SHP77 (cell line): ENCODE measurements around the gene CSF1.

Experiments used
- DNase-seq, 2 experiments: peaks; one replicate each; lab custom pipeline; 2025; lab: John Stamatoyannopoulos, UW

CSF1 gene

DNA sequence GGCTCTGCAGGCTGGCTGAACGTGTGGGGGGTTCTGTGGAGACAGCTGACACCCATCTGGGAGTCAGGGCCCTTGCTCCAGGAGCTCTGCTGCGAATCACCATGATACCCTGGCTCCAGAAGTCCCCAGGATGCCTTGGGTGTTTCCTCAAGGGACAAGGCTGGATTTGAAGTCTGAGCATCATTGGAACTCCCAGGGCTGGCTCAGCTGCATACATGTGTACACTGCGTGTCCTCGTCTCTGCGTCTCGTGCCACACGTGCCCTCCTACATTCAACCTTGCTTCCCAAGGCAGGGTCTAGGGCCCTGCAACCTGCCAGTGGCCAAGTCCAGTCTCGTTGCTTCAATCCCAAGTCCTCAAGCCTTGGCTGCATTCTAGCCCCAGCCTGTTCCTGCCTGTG lies 11.7 kb downstream of the CSF1 start:
- no peak for DNase-seq

DNA sequence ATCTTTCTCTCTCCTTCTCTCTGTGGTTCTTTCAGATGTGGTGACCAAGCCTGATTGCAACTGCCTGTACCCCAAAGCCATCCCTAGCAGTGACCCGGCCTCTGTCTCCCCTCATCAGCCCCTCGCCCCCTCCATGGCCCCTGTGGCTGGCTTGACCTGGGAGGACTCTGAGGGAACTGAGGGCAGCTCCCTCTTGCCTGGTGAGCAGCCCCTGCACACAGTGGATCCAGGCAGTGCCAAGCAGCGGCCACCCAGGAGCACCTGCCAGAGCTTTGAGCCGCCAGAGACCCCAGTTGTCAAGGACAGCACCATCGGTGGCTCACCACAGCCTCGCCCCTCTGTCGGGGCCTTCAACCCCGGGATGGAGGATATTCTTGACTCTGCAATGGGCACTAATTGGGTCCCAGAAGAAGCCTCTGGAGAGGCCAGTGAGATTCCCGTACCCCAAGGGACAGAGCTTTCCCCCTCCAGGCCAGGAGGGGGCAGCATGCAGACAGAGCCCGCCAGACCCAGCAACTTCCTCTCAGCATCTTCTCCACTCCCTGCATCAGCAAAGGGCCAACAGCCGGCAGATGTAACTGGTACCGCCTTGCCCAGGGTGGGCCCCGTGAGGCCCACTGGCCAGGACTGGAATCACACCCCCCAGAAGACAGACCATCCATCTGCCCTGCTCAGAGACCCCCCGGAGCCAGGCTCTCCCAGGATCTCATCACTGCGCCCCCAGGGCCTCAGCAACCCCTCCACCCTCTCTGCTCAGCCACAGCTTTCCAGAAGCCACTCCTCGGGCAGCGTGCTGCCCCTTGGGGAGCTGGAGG lies 12.7 kb downstream of the CSF1 start:
- no peak for DNase-seq

DNA sequence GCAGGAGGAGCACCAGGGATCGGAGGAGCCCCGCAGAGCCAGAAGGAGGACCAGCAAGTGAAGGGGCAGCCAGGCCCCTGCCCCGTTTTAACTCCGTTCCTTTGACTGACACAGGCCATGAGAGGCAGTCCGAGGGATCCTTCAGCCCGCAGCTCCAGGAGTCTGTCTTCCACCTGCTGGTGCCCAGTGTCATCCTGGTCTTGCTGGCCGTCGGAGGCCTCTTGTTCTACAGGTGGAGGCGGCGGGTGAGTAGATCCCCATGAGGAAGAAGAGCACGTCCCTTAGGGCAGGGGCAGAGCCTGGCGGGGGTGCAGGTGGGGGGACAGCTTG lies 13.3 kb downstream of the CSF1 start:
- DNase-seq: no peak

DNA sequence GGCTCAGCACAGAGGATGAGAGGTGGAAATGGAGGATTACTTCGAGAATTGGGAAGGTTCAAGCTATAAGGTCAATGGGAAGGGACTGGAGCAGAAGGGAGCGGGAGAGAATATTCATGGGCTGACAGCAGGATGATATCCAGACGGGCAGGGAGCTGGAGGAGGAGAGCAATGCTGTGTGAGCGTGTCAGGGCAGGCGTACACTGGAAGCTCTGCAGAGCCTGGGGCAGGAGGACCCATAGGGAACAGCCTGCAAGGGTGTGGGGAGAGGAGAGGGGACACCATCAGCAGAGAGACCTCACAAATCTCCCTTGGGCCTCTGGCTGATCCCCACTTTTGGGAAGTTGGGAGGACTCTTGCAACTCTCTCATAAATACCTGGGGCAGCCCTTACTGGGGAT lies 13.7 kb downstream of the CSF1 start:
- no peak for DNase-seq

DNA sequence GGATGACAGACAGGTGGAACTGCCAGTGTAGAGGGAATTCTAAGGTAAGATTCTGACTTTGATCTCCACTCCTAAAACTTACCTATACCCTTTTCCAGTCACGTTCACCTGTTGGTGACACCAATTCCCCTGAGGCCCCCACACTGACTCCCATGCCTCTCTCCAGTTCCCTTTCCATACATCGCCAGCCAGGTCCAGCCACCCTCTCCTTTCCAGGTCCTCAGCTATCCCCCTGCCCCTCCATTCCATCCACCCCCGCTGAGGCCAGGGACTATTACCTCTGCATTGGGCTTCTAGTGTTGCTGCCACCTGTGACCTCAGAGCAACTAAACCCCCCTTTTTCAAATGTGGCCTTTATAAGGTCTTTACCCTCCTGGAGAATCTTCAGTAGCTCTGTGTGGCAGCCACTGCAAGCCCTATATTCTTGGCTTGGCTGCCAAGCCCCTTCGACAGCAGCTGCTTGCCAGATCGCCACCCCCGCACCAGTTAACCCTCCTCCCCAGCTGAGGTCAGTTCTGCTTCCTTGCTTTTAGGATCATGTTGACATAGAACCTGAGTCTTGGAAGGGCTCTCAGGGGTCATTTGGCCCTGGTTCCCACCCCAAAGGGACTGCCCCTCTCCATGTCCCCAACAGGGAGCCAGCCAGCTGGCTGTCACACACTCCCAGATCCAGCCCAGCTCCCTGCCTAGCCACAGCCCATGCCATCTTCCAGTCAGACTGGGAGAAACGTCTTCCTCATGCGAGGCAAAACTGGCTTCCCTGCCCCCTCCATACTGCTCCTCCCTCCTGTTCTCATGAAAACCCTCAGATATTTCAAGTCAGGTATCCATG lies 14.7 kb downstream of the CSF1 start:
- no peak for DNase-seq

DNA sequence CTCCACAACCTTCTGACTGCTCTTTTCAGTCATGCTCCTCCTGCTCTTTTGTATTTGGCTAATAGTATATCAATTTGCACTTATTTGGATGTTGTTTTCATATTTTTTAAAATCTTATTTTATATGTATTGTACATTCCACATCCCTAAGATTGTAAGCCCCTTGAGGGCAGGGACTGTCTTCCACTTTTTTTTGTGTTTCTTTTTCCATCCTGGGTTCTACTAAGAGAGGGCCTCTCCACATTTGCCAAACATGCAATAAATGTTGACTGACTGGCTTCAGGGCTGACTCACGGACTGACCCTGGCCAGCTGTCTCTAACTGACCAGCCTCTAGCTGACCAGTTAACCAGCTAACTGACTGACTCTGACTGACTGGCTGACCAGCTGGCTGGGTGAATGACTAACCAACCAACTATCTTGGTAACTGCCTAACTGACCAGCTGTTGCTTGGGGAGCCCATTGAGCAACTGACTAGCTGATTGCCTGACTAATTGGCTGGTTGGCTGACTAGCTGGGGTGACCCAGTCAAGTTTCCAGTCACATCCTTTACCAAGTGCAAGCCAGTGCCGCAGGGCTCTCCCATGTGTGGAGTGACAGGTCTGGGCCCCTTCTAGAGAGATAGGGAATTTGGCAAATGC lies 16.1 kb downstream of the CSF1 start:
- no peak for DNase-seq

DNA sequence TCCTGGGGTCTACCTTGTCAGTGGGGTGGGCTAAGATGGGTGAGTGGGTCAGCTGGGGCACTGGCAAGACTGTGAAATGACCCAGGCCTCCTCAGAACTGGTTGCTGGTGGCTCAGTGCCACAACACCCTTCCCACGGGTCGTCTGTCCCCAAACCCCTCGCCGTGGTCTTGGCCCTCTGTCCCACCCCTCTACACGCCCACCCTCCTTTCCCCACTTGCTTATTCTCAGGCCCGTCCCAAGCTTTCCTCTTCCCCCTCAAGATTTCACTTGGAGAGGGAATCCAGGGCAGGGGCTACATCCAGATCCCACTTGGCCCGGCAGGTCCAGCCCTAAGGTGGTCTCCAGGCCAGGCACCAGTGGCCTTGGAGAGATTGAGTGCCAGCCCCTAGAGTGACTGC lies 16.7 kb downstream of the CSF1 start:
- DNase-seq: no peak

DNA sequence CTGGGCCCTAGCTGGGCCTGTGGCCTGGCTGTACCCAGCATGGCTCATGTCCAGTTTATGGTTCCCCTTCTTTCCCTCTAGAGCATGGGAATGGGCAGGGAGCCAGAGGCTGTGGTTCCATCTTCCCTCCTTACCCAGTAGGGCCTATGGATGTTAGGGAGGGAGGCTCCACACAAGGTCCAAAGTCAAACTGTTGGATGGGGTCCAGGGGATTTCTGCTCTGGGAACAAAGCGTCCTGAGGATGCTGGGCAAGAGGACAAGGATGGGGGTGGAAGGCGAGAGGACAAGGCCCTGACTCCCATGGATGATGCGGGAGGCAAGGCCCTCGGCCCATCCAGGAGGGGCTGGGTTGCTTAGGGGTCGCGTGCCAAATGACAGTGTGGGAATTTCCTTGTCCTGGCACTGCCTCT lies 17.3 kb downstream of the CSF1 start:
- DNase-seq: no peak

DNA sequence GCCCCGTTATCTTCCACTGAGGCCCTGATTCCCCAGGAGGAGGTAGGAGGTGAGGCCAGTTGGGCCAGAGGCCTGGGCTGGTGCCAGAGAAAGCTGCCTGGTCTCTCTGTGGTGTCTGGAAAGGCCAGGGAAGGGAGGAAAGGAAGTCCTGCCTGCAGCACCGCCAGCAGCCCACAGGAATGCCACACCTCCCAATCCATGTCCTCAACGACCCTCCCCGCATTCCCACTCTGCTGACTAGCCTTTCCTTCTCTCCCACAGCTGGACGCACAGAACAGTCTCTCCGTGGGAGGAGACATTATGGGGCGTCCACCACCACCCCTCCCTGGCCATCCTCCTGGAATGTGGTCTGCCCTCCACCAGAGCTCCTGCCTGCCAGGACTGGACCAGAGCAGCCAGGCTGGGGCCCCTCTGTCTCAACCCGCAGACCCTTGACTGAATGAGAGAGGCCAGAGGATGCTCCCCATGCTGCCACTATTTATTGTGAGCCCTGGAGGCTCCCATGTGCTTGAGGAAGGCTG lies 18.0 kb downstream of the CSF1 start:
- no peak for DNase-seq

DNA sequence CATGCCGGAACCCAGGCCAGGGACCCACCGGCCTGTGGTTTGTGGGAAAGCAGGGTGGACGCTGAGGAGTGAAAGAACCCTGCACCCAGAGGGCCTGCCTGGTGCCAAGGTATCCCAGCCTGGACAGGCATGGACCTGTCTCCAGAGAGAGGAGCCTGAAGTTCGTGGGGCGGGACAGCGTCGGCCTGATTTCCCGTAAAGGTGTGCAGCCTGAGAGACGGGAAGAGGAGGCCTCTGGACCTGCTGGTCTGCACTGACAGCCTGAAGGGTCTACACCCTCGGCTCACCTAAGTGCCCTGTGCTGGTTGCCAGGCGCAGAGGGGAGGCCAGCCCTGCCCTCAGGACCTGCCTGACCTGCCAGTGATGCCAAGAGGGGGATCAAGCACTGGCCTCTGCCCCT lies 18.5 kb downstream of the CSF1 start:
- DNase-seq: no peak

DNA sequence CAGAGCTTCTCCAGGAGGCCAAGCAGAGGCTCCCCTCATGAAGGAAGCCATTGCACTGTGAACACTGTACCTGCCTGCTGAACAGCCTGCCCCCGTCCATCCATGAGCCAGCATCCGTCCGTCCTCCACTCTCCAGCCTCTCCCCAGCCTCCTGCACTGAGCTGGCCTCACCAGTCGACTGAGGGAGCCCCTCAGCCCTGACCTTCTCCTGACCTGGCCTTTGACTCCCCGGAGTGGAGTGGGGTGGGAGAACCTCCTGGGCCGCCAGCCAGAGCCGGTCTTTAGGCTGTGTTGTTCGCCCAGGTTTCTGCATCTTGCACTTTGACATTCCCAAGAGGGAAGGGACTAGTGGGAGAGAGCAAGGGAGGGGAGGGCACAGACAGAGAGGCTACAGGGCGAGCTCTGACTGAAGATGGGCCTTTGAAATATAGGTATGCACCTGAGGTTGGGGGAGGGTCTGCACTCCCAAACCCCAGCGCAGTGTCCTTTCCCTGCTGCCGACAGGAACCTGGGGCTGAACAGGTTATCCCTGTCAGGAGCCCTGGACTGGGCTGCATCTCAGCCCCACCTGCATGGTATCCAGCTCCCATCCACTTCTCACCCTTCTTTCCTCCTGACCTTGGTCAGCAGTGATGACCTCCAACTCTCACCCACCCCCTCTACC lies 19.1 kb downstream of the CSF1 start:
- no peak for DNase-seq

DNA sequence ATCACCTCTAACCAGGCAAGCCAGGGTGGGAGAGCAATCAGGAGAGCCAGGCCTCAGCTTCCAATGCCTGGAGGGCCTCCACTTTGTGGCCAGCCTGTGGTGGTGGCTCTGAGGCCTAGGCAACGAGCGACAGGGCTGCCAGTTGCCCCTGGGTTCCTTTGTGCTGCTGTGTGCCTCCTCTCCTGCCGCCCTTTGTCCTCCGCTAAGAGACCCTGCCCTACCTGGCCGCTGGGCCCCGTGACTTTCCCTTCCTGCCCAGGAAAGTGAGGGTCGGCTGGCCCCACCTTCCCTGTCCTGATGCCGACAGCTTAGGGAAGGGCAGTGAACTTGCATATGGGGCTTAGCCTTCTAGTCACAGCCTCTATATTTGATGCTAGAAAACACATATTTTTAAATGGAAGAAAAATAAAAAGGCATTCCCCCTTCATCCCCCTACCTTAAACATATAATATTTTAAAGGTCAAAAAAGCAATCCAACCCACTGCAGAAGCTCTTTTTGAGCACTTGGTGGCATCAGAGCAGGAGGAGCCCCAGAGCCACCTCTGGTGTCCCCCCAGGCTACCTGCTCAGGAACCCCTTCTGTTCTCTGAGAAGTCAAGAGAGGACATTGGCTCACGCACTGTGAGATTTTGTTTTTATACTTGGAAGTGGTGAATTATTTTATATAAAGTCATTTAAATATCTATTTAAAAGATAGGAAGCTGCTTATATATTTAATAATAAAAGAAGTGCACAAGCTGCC lies 19.8 kb downstream of the CSF1 start:
- no peak for DNase-seq

DNA sequence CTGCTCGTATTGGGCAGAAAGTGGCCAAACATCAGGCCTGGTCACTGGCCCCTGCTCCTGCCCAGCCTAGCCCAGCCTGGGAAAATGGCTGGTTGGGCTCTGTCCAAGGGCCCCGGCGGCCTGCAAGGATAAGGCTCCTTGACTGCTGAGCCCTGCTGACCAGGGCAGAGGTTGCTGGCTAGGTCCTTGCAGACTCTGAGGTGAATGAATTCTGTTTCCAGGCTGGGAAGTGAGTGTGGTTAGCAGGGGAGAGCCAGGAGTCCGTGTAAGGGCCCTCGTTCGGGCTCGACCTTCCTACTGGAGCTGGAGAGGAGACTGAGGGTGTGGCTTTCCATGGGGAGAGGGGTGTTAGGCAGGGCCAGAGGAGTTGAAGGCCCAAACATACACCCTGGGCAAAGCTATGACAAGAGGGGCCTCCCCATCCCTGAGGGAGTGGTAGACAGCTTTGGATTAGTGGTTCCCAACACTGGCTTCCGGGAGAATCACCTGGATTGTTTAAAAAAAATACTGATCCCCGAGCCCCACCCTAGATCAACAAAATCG lies 20.6 kb downstream of the CSF1 start:
- DNase-seq: peak in 1 of 2 experiments; percentile 65

DNA sequence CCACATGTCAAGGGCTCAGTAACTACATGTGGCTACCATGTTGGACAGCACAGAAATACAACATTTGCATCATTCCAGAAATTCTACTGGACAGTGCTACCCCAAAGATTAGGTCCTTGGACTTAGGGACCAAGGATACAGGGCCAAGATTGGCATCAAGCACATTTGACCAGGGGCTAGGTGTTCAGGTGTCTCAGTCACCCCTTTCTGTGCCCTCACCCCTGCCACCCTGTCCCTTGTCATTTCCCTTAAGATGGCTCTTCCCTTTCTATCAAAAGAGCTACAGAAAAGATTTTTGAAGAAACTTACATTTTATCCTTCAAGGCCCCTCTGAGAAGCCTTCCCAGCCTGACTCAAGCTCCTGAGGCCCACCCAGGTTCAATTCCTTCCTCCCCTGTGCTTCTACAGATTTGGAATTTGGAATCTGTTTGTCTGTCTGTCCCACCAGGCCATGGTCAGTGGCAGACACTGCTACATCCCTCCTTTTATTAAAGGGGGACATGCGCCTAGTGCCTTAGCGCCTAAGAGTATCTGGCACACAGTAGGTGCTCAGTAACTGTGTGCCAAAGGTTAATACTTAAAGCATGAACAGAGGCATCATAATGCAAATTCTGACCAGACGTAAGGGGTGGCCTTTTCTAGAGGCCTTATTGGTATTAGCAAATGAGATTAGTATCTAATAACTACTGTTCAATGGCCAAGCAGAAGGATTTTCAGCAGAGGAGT lies 21.4 kb downstream of the CSF1 start:
- DNase-seq: no peak

DNA sequence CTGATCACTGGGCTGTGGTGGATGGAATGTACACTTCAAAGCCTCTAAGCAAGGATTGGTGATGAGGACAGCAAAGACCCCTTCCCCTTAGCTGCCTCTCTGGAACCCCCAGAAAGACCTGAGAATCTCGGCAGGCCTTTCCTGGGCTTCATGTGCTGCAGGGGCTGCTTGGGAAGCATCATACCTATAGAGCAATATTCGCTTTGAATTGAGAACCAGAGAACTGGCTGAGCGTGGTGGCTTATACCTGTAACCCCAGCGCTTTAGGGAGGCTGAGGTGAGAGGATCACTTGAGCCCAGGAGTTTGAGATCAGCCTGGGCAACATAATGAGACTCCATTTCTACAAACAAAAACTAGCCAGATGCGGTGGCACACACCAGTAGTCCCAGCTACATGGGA lies 22.0 kb downstream of the CSF1 start:
- no peak for DNase-seq

DNA sequence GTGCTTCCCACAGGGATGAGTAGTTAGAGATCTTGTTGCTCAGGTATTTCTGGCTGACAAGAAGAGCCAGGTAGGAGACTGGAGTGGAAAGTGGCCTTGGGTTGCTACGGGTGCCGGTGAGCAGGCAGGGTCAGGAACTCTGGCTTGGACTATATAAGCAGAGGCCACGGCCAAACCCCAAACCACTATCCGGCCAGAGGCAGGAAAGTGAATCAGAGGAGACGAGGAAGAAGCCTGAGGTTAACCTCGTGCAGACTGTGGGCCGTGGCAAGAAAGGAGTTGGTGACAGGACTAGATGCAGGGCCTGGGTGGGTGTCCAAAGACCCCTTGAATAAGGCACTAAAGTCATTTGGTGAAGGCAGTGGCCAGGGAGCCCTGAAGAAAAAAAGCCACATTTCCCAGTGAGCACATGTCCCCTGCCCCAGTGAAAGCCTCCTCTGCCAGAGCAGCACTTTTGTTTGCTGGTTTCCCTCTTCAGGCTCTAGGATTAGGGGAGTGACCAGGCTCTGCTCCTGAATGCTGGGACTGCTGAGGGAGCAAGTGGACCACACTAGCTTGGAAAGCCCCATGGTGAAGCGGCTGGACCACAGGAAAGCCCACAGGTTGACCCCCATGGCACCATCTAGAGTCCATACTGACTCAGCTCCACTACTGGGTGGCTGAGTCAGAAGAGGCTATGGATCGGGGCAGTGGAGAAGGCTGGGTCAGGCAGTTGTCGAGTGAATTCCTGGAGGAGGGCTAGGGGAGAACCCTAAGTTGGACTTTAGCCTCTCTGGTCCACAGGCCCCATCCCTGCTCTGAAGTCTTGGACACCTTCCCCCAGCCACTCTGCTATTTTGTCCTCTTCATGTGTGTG lies 23.4 kb downstream of the CSF1 start:
- no peak for DNase-seq

DNA sequence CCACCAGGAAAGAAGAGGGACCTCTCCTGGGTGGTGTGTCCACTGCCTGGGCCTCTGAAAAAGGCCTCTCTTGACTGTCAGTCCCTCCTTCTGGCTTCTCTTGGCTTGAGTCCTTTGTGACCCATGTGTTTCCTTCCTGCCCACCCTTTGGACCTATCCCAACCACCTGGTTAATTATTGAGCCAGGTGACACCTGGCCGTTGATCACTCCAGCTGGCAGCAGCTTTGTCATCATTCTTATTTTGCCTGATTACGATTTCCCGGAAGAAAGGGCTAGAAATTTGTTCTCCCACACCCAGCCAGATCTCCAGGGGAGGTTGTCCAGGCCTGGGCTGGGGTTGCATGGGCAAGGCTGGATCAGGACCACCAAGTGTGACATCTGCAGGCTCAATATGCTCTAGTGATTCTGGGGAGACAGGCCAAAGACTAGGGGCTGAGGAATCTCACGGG lies 24.8 kb downstream of the CSF1 start:
- no peak for DNase-seq

DNA sequence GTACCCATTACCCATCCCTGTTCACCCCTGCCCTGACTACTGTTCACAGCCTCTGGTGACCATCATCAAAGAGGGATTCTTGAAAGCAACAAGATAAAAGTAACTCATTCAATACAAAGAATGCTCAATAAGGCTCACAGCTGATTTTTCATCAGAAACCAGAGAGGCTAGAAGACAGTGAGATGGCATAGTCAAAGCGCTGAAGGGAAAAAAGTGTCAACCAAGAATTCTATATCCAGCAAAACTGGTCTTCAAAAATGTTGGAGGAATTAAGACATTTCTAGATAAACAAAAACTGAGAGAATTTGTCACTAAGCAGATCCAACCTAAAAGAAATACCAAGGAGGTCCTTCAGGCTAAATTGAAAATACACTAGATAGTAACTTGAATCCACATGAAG lies 27.1 kb downstream of the CSF1 start:
- no peak for DNase-seq

DNA sequence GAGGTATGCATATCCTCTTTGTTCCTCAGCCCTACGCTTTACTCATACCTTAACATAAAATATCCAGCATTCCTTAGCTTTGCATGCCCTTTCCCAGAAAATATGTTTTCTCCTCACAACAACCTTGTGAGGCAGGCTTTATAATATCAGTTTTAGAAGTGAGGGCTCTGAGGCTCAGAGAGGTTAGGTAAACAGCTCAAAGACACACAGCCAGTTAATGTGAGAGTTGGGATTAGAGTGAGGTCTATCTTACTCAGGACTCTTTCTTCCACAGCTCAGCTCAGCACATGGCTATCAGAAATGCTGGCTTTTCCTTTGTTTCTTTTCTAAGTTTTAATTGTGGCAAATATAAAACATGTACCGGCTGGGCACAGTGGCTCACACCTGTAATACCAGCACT lies 27.9 kb downstream of the CSF1 start:
- DNase-seq: no peak

DNA sequence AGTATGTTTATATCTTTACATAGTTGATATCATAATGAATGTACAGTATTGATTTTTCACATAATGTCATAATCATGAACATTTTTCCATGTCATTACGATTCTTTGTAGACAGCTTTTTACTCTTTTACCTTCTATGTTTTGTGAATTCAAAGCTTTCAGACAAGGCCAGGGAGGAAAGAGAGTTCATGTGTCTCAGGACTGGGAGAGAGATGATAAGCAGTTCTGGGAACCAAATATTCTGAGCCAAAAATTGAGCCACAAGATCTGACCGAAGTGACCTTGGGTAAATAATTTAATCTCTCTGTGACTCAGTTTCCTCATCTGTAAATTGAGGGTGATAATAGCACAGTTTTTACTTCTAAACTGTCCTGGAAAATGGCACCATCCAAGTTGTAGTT lies 31.8 kb downstream of the CSF1 start:
- no peak for DNase-seq
